HG03025 (cell line): ENCODE data around the gene RHOF.

Source experiments
- ATAC-seq: cut with Tn5 transposase; IDR thresholded peaks from one replicate; pipeline ENCODE4 v1.9.1; 2021; ENCODE audit warnings: mild to moderate bottlenecking, moderate library complexity; ENCODE audit not compliant: unreplicated experiment, low FRiP score

The RHOF gene

GRCh38 chr12:121805171-121806008 is 11.9 kb upstream of the RHOF start:
- no peak for ATAC-seq

- no peak for ATAC-seq
Measured at GRCh38 chr12:121804417-121805111, 11.1 kb upstream of the RHOF start.

- no peak for ATAC-seq
Measured at GRCh38 chr12:121803861-121804416, 10.5 kb upstream of the RHOF start, which contains the start of gene SETD1B. Gene SETD1B (plus strand): TSS chr12:121804009. CDS start chr12:121804738, 729 bp downstream.

GRCh38 chr12:121802843-121803698 is 9.6 kb upstream of the RHOF start:
- peak; percentile 34 for ATAC-seq

GRCh38 chr12:121802485-121802842 is 9.0 kb upstream of the RHOF start:
- no peak for ATAC-seq

- no peak for ATAC-seq
Measured at GRCh38 chr12:121801595-121802484, 8.4 kb upstream of the RHOF start.

- no peak for ATAC-seq
Measured at GRCh38 chr12:121800694-121801594, 7.5 kb upstream of the RHOF start.

- no peak for ATAC-seq
Measured at GRCh38 chr12:121799842-121800693, 6.6 kb upstream of the RHOF start.

GRCh38 chr12:121799156-121799841 is 5.8 kb upstream of the RHOF start:
- no peak for ATAC-seq

- ATAC-seq, result no peak
Measured at GRCh38 chr12:121798787-121799155, 5.3 kb upstream of the RHOF start.

GRCh38 chr12:121797937-121798786 is 4.7 kb upstream of the RHOF start:
- no peak for ATAC-seq

- no peak for ATAC-seq
Measured at GRCh38 chr12:121796855-121797751, 3.6 kb upstream of the RHOF start.

- no peak for ATAC-seq
Measured at GRCh38 chr12:121795034-121795968, 1.8 kb upstream of the RHOF start.

- no peak for ATAC-seq
Measured at GRCh38 chr12:121794534-121795033, 1.1 kb upstream of the RHOF start.
